Stimulated activated CD8-positive, alpha-beta memory T cell treated with anti-CD3 and anti-CD28 coated beads, Interleukin-12 subunit alpha, Interleukin-12 subunit beta, amount 100 ng/mL, for 24 hours (primary cell): ENCODE measurements around the gene MSH4.
"Not testable (repeated sequence)": the region's sequence is repeated elsewhere in the genome, so short reads cannot be mapped to it uniquely, and the experiment has no call there.

Source experiments
- DNase-seq: peaks from one replicate; pipeline ENCODE4 v3.0.0-alpha.2; 2020; ENCODE audit errors: extremely low read depth

Gene MSH4

DNA sequence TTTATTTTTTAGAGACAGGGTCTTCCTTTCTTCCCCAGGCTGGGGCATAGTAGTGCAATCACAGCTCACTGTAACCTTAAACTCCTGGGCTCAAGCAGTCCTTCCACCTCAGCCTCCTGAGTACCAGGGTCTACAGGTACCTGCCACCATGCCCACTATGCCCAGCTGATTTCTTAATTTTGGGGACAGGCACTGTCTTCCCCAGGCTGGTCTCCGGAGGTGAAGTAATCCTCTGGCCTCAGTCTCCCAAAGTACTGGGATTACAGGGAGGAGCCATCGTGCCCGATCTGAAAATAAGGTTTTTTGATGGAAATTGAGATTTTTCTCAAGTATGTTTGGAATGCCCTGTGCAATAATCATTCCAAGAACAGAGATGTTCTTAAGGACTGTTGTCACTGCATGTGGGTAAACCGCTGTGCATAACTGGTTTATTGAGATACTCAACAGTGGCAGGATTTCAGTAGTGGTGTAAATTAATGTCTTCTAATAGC is 934 bp upstream of the MSH4 start:
- DNase-seq = no peak

DNA sequence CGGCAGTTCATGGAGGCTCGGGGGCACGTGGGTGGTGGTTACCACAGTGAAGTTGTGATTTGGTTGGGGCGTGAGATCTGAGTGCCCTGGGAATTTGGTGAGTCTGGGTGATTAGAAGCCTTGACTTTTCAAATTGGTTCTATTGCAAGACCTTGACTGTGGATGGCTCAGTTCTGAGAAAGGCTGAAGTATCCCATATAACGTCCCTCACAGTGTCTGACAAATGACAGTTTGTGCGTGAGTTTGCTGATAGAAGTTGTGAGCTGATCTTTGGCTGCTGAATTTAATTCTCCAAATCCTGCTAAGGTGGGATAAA is 549 bp downstream of the MSH4 start:
- DNase-seq = no peak

DNA sequence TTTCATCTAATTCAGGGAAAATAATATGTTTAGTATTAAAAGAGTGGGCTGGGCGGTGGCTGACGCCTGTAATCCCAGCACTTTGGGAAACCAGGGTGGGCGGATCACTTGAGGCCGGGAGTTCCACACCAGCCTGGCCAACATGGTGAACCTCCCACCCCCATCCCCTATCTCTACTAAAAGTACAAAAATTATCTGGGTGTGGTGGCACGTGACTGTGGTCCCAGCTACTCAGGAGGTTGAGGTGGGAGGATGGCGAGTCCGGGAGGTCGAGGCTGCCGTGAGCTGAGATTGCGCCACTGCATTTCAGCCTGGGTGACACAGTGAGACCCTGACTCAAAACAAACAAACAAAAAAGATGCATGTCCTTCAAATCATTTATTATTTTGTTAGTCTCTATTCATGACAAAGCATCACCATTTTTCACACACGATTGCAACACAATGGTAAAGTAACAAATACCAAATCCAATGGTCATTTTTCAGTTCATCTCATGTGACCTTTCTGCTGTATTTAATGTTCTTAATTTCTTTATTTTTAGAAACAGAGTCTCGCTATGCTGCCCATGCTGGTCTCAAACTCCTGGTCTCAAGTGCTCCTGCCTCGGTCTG is 1.0 kb downstream of the MSH4 start:
- no peak for DNase-seq

DNA sequence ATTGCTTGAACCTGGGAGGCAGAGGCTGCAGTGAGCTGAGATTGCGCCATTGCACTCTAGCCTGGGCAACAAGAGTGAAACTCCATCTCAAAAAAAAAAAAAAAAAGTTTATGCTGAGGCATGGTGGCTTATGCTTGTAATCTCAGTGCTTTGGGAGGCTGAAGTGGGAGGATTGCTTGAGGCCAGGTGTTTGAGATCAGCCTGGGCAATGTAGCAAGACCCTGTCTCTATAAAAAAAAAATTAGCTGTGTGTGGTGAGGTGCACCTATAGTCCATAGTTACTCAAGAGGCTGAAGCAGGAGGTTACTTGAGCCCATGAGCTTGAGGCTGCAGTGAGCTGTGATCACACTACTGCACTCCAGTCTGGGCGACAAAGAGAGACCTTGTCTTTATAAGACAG is 4.8 kb downstream of the MSH4 start:
- DNase-seq = not testable (repeated sequence)

DNA sequence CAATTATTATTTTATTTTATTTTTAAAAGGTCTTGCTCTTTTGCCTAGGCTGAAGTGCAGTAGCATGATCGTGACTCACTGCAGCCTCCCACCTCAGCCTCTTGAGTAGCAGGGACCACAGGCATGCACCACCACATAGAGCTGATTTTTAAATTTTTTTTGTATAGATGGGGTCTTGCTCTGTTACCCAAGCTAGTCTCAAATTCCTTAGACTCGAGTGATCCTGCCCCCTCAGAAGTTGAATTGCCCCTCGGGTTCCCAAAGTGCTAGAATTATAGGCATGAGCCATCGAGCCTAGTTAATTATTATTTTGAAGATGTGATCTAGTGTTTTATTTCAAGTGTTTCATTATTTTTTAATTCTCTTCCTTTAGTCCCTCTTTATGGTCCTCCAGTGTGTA is 12.2 kb downstream of the MSH4 start:
- no peak for DNase-seq

DNA sequence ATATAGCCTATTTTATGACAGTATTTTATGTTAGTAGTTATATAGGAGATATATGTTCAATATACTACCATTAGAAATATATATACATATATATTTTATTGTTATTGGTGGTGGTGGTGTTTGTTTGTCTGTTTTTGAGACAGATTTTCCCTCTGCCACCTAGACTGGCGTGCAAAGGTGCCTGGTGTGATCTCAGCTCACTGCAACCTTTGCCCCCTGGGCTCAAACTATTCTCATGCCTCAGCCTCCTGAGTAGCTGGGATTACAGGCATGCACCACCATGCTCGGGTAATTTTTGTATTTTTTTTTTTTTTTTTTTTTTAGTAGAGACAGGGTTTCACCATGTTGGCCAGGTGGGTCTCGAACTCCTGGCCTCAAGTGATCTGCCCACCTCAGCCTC is 13.4 kb downstream of the MSH4 start:
- not testable (repeated sequence) for DNase-seq

DNA sequence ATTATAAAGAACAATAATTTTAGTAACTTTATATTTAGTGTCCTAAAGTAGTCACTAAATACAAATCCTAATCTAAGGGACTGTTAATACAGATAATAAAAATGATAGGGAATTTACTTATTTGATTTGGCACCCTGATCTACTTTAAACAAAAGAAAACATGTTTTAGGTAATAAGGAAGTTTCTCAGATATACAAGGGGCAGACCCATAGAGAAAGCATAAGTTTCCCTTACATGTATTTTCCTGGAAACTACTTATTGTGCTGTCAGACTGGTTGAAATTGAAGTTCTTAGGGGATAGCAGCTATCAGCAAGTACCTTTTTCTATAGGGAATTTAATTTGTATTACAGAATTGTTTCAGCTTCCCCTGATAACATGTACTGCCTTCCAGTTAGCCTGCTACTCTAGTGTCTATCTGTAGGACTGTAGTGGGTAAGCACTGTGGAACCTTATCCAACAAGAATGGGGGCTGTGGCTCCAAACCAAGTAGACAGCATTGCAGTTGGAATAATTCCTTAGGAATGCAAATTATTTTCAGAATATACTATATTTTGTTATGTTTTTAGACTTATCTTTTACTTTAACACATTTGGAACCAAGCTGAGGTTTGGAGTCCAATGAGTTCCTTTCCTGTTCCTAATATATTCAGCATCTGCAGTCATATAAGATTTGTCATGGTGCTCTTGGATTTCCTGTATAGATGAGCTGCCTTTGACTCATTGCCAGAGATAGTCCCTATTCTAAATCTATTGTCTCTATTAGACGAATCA is 14.7 kb downstream of the MSH4 start:
- DNase-seq = no peak

DNA sequence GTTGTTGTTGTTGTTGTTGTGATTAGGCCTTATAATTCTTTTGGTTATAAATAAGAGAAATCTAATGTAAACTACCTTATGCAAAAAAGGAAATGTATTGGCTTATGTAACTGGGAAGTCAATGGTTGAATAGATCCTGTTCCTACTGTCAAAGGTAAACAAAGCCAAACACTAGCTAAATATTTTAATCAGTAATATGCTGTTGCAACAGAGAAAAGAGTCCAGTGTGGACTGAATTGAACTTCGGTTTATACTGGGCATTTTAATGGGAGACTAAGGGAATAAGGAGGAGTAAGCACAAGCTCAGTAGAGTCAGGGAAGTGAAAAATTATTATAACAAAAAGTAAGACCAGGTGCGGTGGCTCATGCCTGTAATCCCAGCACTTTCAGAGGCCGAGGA is 15.4 kb downstream of the MSH4 start:
- no peak for DNase-seq

DNA sequence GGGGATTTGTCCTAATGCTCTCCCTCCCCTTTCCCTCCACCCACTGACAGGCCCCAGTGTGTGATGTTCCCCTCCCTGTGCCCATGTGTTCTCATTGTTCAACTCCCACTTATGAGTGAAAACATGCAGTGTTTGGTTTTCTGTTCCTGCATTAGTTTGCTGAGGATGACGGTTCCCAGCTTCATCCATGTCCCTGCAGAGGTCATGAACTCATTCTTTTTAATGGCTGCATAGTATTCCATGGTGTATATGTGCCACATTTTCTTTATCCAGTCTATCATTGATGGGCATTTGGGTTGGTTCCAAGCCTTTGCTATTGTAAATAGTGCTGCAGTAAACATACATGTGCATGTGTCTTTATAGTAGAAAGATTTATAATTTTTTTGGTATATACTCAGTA is 26.9 kb downstream of the MSH4 start:
- not testable (repeated sequence) for DNase-seq

DNA sequence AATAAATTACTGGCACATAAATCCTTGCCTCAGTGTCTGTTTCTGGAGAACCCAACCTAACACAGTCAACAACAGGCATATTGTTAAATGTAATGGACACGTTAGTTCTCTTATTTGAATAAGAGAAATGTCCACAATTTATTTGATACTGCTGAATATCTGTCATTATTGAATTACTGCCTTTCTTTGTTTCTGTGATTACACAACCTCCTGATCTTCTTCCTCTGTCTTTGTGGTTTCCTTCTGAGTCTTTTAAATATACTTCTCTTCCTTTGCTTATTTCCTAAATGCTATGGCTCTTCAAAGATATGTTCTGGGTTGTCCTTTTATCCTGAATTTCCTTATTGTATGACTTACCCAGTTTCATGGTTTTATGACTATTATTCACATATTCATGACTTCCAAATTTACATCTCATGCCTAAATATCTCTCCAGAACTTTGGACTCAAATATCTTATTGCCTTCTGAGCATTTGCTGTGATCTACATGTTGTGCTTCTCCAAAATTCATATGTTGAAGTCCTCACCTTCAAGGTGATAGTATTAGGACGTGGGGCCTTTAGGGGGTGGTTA is 39.9 kb downstream of the MSH4 start:
- DNase-seq = no peak

DNA sequence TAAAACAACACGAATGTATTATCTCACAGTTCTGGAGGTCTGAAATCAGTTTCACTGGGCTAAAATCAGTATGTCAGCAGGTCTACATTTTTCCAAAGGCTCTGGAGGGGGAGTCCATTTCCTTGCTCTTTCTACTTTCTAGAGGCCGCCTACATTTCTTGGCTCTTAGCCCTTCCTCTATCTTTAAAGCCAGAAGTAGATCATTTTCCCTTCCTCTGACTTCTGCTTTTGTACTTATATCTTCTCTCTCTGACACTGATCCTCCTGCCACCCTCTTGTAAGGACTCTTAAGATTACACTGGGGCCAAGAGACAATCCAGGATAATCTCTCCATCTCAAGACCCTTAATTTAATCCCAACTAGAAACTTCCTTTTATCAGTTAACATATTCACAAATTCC is 41.4 kb downstream of the MSH4 start:
- no peak for DNase-seq

DNA sequence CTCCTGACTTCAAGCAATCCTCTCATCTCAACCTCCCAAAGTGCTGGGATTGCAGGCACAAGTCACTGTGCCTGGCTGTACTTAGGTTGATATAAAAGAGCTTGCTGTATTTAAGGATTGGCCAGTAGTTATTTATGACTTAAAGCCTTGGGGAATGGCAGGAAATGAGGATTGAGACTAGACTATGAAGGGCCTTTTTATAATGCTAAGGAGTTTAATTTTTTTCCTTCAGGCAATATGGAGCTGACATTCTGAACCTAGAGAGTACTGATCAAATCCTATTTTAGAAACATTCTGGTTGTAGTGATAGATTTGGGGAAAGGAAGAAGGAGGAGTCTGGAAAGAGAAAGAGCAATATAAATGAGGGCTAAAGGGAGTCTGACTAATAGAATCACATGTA is 44.7 kb downstream of the MSH4 start:
- no peak for DNase-seq

DNA sequence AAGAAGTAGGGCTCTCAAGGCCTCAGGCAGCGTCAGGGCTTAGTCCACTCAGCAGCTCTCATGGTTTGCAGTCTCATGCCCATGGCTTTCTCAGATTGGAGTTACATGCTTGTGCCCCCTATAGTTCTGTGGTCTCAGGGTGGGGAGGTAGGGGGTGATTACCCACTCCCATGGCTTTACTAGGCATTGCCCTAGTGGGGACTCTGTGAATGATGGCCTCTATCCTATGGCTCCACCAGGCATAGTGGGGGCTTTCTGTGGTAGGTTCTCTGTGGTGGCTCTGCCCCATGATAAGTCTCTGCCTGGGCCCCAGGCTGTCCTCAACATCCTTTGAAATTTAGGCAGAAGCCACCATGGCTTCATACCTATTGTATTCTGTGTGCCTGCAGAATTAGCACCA is 48.9 kb downstream of the MSH4 start:
- DNase-seq = no peak

DNA sequence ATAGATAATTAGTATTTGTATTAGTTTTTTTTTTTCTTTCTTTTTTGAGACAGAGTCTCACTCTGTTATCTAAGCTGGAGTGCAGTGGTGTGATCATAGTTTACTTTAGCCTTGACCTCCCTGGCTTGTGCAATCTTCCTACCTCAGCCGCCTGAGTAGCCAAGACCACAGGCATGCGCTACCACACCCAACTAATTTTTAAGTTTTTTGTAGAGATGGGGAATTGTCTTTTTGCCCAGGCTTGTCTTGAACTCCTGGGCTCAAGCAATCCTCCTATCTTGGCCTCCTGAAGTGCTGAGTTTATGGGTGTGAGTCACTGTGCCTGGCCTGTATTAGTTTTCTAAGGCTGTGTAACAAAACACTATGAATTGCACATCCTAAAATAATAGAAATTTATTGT is 58.3 kb downstream of the MSH4 start:
- DNase-seq = no peak

DNA sequence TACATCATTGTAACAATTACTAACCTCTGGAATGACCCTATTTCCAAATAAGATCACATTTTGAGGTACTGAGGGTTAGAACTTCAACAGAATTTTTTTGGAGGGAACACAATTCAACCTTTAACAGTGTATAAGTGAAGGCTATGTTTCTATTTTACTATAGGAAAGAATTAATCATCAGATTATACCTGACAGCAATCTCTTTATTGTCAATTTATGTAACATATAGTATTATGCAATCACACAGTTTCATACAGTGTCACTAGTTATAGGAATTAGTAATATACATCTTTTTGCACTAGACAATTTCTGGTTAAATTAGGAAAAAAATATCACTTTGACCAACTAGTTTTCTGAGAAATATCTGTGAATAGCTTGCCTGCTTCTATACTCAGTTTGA is 59.1 kb downstream of the MSH4 start:
- DNase-seq = no peak

DNA sequence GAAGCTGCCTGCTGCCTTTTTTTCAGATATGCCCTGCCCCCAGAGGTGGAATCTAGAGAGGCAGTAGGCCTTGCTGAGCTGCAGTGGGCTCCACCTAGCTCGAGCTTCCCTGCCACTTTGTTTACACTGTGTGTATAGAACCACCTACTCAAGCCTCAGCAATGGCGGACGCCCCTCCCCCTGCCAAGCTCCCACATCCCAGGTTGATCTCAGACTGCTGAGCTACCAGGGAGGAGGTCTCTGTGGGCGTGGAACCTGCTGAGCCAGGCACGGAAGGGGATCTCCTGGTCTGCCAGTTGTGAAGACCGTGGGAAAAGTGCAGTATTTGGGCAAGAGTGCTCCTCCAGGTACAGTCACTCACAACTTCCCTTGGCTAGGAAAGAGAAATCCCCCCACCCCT is 65.1 kb downstream of the MSH4 start:
- no peak for DNase-seq

DNA sequence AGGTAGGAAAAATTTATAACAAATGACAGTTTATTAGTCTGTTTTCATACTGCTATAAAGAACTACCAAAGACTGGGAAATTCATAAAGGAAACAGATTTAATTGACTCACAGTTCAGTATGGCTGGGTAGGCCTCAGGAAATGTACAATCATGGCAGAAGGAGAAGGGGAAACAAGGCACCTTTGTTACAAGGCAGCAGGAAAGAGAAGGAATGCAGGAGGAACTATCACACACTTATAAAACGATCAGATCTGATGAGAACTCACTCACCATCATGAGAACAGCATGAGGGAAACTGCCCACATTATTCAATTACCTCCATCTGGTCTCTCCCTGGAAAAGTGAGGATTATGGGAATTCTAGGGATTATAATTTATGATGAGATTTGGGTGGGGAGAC is 74.3 kb downstream of the MSH4 start:
- DNase-seq = no peak

DNA sequence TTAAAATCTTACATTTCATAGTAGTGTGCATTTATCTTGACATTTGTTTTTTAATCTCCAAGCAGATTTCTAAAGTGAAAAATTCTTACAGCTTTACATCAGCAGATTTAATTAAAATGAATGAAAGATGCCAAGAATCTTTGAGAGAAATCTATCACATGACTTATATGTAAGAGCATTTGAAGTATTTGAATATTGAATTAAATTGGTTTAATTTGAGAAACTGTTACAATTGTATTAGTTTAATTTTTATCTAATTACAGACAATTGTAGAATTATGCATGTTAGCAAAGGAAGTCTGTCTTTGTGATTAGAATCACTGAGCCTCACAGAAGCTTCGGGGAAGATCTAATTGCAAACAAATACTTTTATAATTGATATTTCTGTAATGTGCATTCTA is 83.3 kb downstream of the MSH4 start:
- DNase-seq = no peak

DNA sequence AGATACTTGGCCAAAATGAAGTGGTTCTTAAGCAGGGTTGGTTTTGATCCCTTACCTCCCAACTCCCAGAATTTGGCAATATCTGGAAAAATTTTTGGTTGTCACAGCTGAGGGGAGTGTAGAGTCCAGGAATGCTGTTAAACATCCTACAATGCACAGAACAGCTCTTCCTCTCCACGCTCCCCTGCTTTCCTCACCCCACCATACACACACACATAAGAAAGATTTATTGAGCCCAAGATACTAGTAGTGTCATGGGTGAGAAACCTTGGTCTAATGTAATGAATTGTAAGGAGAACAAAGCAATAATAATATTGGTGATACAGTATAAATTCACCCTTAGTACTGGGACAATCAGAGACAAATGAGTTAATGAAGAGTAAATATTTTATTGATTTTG is 87.8 kb downstream of the MSH4 start:
- no peak for DNase-seq

DNA sequence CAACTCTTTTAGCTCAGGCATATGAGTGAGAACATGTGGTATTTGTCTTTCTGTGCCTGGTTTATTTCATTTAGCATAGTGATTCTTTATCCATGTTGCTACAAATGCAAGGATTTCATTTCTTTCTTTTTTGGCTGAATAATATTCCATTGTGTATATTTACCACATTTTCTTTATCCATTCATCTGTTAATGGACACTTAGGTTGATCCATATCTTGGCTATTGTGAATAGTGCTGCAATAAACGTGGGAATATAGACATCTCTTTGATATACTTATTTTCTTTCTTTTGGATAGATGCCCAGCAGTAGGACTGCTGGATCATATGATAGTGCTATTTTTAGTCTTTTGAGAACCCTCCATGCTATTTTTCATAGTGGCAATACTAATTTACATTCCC is 104.7 kb downstream of the MSH4 start:
- no peak for DNase-seq

DNA sequence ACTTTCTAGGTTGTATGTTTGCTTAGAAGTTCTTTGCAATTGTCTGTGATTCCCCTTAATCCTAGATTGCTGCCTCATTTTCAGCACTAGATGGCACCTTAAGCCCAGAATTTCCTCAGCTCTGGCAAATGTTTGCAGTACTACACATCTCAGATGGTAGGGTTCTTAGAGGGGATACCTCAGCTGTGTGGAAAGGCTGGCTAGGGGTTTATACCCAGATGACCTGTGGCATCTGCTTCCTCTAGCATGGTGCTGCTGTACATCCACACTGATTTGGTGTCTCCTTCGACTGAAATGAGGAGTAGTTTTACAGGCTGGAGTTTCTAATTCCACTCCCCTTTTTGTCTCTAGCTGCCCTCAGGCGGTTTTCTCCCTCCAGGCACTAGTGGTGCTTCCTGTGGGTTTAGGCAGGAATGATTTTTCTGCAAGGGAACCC is 112.1 kb downstream of the MSH4 start:
- DNase-seq = no peak

DNA sequence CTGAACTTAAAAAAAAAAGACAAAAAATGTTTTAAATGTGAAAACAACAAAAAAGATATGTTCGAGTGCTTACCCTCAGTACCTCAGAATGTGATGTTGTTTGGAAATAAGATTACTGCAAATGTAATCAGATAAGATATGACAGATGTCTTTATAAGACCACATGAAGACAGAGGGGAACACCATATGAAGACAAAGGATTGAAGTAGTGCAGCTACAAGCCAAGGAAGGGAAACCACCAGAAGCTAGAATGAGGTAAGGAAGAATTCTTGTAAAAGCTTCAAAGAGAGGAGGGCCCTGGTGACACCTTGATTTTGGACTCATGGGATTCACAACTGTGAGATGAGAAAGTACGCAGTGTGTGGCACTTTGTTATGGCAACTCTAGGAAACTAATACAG is 120.2 kb downstream of the MSH4 start:
- no peak for DNase-seq

DNA sequence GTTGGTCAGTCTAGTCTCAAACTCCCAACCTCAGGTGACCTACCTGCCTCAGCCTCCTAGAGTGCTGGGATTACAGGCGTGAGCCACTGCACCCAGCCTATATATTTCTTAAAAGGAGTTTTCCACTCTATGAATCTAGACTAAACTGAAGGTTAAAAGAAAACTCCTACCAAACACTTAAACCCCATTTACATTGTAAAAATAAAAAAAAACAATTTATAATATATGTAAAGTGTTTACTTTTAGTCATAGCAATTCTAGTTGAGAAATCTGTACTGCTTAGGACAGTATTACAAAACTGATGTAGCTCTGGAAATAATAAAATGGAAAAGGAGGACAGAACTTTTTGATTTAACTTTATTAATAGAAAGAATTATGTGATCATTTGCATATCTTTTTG is 126.0 kb downstream of the MSH4 start:
- no peak for DNase-seq

DNA sequence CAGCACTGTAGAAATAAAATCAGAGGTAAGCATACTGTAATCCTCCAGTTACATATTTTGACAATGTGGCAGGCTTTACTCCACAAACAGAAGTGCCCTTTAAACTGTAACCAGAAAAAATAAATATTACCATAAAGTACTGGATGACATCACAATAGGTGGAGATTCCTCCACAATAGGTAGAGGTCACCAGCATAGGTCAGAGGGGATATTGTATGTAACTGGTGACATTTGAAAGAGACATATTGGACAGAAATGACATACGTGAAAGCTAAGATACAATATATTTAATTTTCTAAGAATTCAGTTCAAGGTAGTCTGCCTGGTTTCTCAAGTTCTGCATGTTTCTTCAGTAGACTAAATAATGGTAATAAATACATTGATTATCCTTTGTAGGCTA is 135.6 kb downstream of the MSH4 start, which contains the start of gene ASB17:
Gene ASB17 (minus strand): TSS at position 101 of the 400 bp plus-strand sequence. CDS start 113 bp downstream, outside the sequence.
- no peak for DNase-seq
